ENCODE measurements around the gene CD300LD. TPM values are rescaled to one million over a fixed set of nuclear protein-coding genes. Genes with fewer than 3 reads are reported as not detected.

Gene CD300LD
- total and polyA plus RNA-seq, 2 experiments from 2014 or later = not detected

- no peaks in the 10 kb centered on the region for H3K9me2 ChIP-seq (ENCODE audit: insufficient read depth)
- H3K27ac ChIP-seq (ENCODE audit: low read depth) = no peak overlapping the region
- no peak overlapping the region for H3K4me2 ChIP-seq
- Mint-ChIP-seq H3K36me3 (ENCODE audit: low read depth) (no peaks in the 10 kb centered on the region), H3K27ac (no peak overlapping the region), H3K9me3 (no peaks in the 10 kb centered on the region; the same call in 2 of the 3 replicates), H3K27me3 (ENCODE audit: insufficient read depth, low read depth, poor library complexity) (peaks cover 17% of the 10 kb centered on the region), H3K4me3 (no peak overlapping the region), H3K4me1 (no peaks in the 10 kb centered on the region; the same call in 2 of the 3 replicates)
- H3K36me3 ChIP-seq (ENCODE audit: insufficient read depth) = no peaks in the 10 kb centered on the region
- no peaks in the 10 kb centered on the region for H3K79me2 ChIP-seq (replicated peaks; ENCODE audit: insufficient read depth)
- H2AFZ ChIP-seq = no peak overlapping the region
- no peaks in the 10 kb centered on the region for H3F3A ChIP-seq (replicated peaks; ENCODE audit: low read depth)
- no peak overlapping the region for H3K4me3 ChIP-seq
- H3K27me3 ChIP-seq (ENCODE audit: insufficient read depth) = no peaks in the 10 kb centered on the region
- no peaks in the 10 kb centered on the region for H4K20me1 ChIP-seq (replicated peaks; ENCODE audit: insufficient read depth)
- no peaks in the 10 kb centered on the region for H3K4me1 ChIP-seq (ENCODE audit: insufficient read depth)
- ATAC-seq (no peak), DNase-seq (ENCODE audit: low spot score) (no peak)
- TF ChIP-seq REST (IDR thresholded peaks at IDR 0.05; ENCODE audit: unreplicated experiment) = no peak
- TF ChIP-seq POLR2AphosphoS5 (IDR thresholded peaks at IDR 0.05; ENCODE audit: low read depth) = no peak
- TF ChIP-seq JUNB (IDR thresholded peaks at IDR 0.05; ENCODE audit: unreplicated experiment) = no peak
- TF ChIP-seq ZNF331 (CRISPR knock-in tag; IDR thresholded peaks at IDR 0.05; ENCODE audit: low read depth) = no peak
- no peak for TF ChIP-seq STAT1 (IDR thresholded peaks at IDR 0.05; ENCODE audit: unreplicated experiment)
- TF ChIP-seq EZH2phosphoT487 (IDR thresholded peaks at IDR 0.05; ENCODE audit: unreplicated experiment) = no peak
- TF ChIP-seq NANOG (IDR thresholded peaks at IDR 0.05; ENCODE audit: borderline replicate concordance) = no peak
- no peak for TF ChIP-seq CTCF (conservative IDR thresholded peaks at IDR 0.05; ENCODE audit: low read depth in 2 of 2)
- TF ChIP-seq ZNF114 (CRISPR knock-in tag; IDR thresholded peaks at IDR 0.05) = no peak
- no peak for TF ChIP-seq ZNF462 (CRISPR knock-in tag; IDR thresholded peaks at IDR 0.05)
- no peak for TF ChIP-seq CREB1 (CRISPR knock-in tag; IDR thresholded peaks at IDR 0.05; ENCODE audit: low read depth)
- TF ChIP-seq EZH2 (IDR thresholded peaks at IDR 0.05; ENCODE audit: low read depth, unreplicated experiment) = no peak
- TF ChIP-seq ETS1 (IDR thresholded peaks at IDR 0.05) = no peak
Observed at GRCh38 chr17:74539281-74539820, 52.7 kb downstream of the CD300LD start.

Data from GM23338 (cell line).